Natural killer cell (primary cell): Measurements from ENCODE around the gene PRPF4. TPM values are rescaled to one million over a fixed set of nuclear protein-coding genes. Genes with fewer than 3 reads are reported as not detected.

Experiments used
- ATAC-seq, 3 donors: fragments of 150-1000 bp in 2 of 3; fragments of 200-7000 bp in 1 of 3; cut with Tn5 transposase; 1 replicate in 1 of 3; 2 replicates in 2 of 3; pipeline ENCODE4 v1.10.0; 2021; ENCODE audit warnings: mild to moderate bottlenecking in 2 of 3, moderate library complexity in 2 of 3
- DNase-seq, 2 donors: peaks; one replicate each; pipeline versions ENCODE4 v3.0.0 to v3.0.0-alpha.2; 2013 to 2021; ENCODE audit warnings: mixed read lengths in 1 of 2
- H3K27ac ChIP-seq: one replicate; pipeline ENCODE4 v1.5.1; 2013; ENCODE audit warnings: mild to moderate bottlenecking, low read length
- H3K27me3 ChIP-seq: one replicate; pipeline ENCODE4 v1.6.1; 2013; ENCODE audit warnings: low read length; ENCODE audit not compliant: control insufficient read depth, insufficient read depth
- H3K36me3 ChIP-seq: one replicate; pipeline ENCODE4 v1.6.1; 2013; ENCODE audit warnings: low read length; ENCODE audit not compliant: control insufficient read depth, insufficient read depth
- H3K4me1 ChIP-seq: one replicate; pipeline ENCODE4 v1.6.1; 2013; ENCODE audit warnings: low read length; ENCODE audit not compliant: control insufficient read depth, insufficient read depth
- H3K4me3 ChIP-seq: one replicate; pipeline ENCODE4 v1.5.1; 2013; ENCODE audit warnings: low read length
- H3K9me3 ChIP-seq: one replicate; pipeline ENCODE4 v1.6.1; 2013; ENCODE audit warnings: low read length; ENCODE audit not compliant: control insufficient read depth, insufficient read depth
- H3K27ac Mint-ChIP-seq, 2 donors: one replicate each; pipeline ENCODE4 v1.8.0; 2022; ENCODE audit warnings: mild to moderate bottlenecking in 2 of 2, mixed read lengths in 2 of 2, moderate library complexity in 1 of 2
- H3K27me3 Mint-ChIP-seq, 2 donors: one replicate each; pipeline ENCODE4 v1.8.0; 2022; ENCODE audit warnings: low read depth in 2 of 2, mixed read lengths in 2 of 2
- H3K36me3 Mint-ChIP-seq: one replicate; pipeline ENCODE4 v1.8.0; 2022; ENCODE audit warnings: mixed read lengths
- H3K4me1 Mint-ChIP-seq, 2 donors: one replicate each; pipeline ENCODE4 v1.8.0; 2022; ENCODE audit warnings: mixed read lengths in 2 of 2
- H3K4me3 Mint-ChIP-seq: one replicate; pipeline ENCODE4 v1.8.0; 2022; ENCODE audit warnings: mild to moderate bottlenecking, moderate library complexity, mixed read lengths
- H3K9me3 Mint-ChIP-seq, 2 donors: one replicate each; pipeline ENCODE4 v1.8.0; 2022; ENCODE audit warnings: mixed read lengths in 2 of 2
- CTCF ChIP-seq: fragments of 200-600 bp; IDR thresholded peaks from one replicate; pipeline ENCODE4 v1.8.0; 2022; ENCODE audit warnings: antibody characterized with exemption
- WGBS: methylation state at CpG from one replicate; pipeline ENCODE4 v1.1.7; 2013; ENCODE audit warnings: missing lambda C conversion rate; ENCODE audit not compliant: insufficient coverage; 5-methylcytosine and 5-hydroxymethylcytosine counted together
- intact Hi-C: fragments of 100-400 bp; cut with micrococcal nuclease; formaldehyde crosslinking; loops from one replicate; pipeline ENCODE4 v1.14.2; 2022
- total RNA-seq, 4 donors: library from RNA; stranded (reverse); fragments of 120-200 nt in 1 of 4; gene quantifications; one replicate each; pipeline versions ENCODE4 v1.2.3 to v1.2.4, GENCODE V29; 2013 to 2022

Gene PRPF4
- 10 to 100 TPM; 16.9 to 23.2 (median 21.1) TPM for total RNA-seq
- 27.8 TPM for total RNA-seq (2013)

- Histone ChIP-seq H3K4me1 (peaks cover 8% of the 10 kb centered on the region), H3K27ac (peak within 1 kb of the TSS; percentile 95), H3K4me3 (peak within 1 kb of the TSS; percentile 89), H3K27me3 (no peaks in the 10 kb centered on the region), H3K9me3 (no peaks in the 10 kb centered on the region), H3K36me3 (peaks cover 52% of the 10 kb centered on the region)
- intact Hi-C loops: loop anchor here (1.0 to 10.0 kb wide), 3 partner anchors 54 to 239 kb away; partner anchors contain the start of genes C9orf43, FKBP15, POLE3 and SLC31A1
- TF ChIP-seq CTCF: no peak
- ATAC-seq (peak; percentile 94 to 99 (median 97)), DNase-seq (peak; percentile 92 to 99)
- Mint-ChIP-seq H3K4me1 (peaks cover 8 to 15% of the 10 kb centered on the region in 2 donors), H3K27me3 (no peaks in the 10 kb centered on the region), H3K4me3 (no peak within 1 kb of the TSS), H3K36me3 (peaks cover 25% of the 10 kb centered on the region), H3K9me3 (no peaks in the 10 kb centered on the region), H3K27ac (no peak within 1 kb of the TSS)
- WGBS: under 1% methylated on average over 61 of the region's 63 CpGs
Measured at GRCh38 chr9:113275157-113276131, at the start of gene PRPF4, which contains the start of gene CDC26. TSS of gene PRPF4 (plus strand) at chr9:113275658. CDS start at chr9:113275744, 86 bp downstream. TSS of gene CDC26 (minus strand) at chr9:113275572. CDS start at chr9:113272507, 3,065 bp downstream.

GRCh38 chr9:113227436-113227835, 48.0 kb upstream of the PRPF4 start:
- no peak for DNase-seq
- no peak for ATAC-seq
- no peaks in the 10 kb centered on the region for H3K27me3 Mint-ChIP-seq
- no peaks in the 10 kb centered on the region for H3K36me3 Mint-ChIP-seq
- peaks cover 11 to 13% of the 10 kb centered on the region in 2 donors for H3K4me1 Mint-ChIP-seq
- TF ChIP-seq CTCF: no peak
- no peaks in the 10 kb centered on the region for H3K9me3 Mint-ChIP-seq
- Histone ChIP-seq H3K4me1 (peaks cover 4% of the 10 kb centered on the region), H3K9me3 (no peaks in the 10 kb centered on the region), H3K27ac (no peak overlapping the region), H3K27me3 (no peaks in the 10 kb centered on the region), H3K4me3 (no peak overlapping the region), H3K36me3 (no peaks in the 10 kb centered on the region)
- no peak overlapping the region for H3K27ac Mint-ChIP-seq
- H3K4me3 Mint-ChIP-seq: no peak overlapping the region
- intact Hi-C loops: no loop called here
- WGBS: 96% methylated on average over 1 of the region's 1 CpG

DNA sequence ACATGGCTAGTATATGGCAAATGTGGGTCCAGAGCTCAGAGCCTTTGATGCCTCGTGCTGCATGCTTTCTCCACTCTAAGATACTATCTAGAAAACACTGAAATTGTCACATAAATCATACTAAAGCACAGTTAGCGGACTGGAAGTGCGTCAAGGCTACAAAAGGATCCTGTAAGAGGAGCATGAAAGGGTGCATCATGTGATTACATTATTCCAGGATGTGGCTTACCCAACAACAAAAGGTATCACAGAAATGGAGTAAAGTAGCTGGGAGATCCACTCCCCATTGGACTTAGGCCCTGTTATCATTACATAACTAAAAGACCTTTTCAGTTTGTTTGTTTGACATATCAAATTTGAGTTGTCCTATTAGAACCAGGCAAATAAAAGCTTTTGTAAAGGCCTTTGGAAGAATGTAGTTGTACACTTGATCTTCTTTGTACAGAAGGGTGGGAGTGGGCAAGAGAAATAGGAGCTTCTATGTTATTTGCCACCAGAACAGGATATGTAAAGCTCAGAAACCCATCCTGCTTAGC, 47.3 kb upstream of the PRPF4 start:
- Mint-ChIP-seq H3K4me1 (peaks cover 14 to 17% of the 10 kb centered on the region in 2 donors), H3K27me3 (no peaks in the 10 kb centered on the region), H3K4me3 (no peak overlapping the region), H3K27ac (no peak overlapping the region), H3K36me3 (no peaks in the 10 kb centered on the region), H3K9me3 (no peaks in the 10 kb centered on the region)
- Histone ChIP-seq H3K27me3 (no peaks in the 10 kb centered on the region), H3K9me3 (no peaks in the 10 kb centered on the region), H3K36me3 (no peaks in the 10 kb centered on the region), H3K27ac (no peak overlapping the region), H3K4me3 (no peak overlapping the region), H3K4me1 (peaks cover 6% of the 10 kb centered on the region)
- no peak for ATAC-seq
- 77% methylated on average over 3 of the region's 3 CpGs for WGBS
- TF ChIP-seq CTCF: no peak
- intact Hi-C loops: no loop called here
- peak in 1 of 2 donors; percentile 59 for DNase-seq
